Stimulated activated naive B cell treated with anti-CD40 and anti-IgM and Interleukin-4, amounts not matched to agents 10 μg/mL and 1 μg/mL and 100 μg/mL, for 72 hours (primary cell): ENCODE data around the gene SH3RF3.

Experiments
- ATAC-seq, 2 donors: fragments of 150-1000 bp; cut with Tn5 transposase; replicated peaks; 2 replicates each; pipeline ENCODE4 v1.10.0; 2021; ENCODE audit warnings: moderate library complexity in 1 of 2
- DNase-seq: peaks from one replicate; pipeline ENCODE4 v3.0.0; 2021
- H3K27ac Mint-ChIP-seq: one replicate; pipeline ENCODE4 v1.8.0; 2022; ENCODE audit warnings: mild to moderate bottlenecking, mixed read lengths
- H3K27me3 Mint-ChIP-seq, 2 donors: one replicate each; pipeline ENCODE4 v1.8.0; 2022; ENCODE audit warnings: mixed read lengths in 2 of 2
- H3K36me3 Mint-ChIP-seq, 2 donors: one replicate each; pipeline ENCODE4 v1.8.0; 2022; ENCODE audit warnings: mixed read lengths in 2 of 2, mild to moderate bottlenecking in 1 of 2
- H3K4me1 Mint-ChIP-seq, 2 donors: one replicate each; pipeline ENCODE4 v1.8.0; 2022; ENCODE audit warnings: mixed read lengths in 2 of 2, mild to moderate bottlenecking in 1 of 2
- H3K4me3 Mint-ChIP-seq, 2 donors: one replicate each; pipeline ENCODE4 v1.8.0; 2022; ENCODE audit warnings: mild to moderate bottlenecking in 2 of 2, mixed read lengths in 2 of 2, moderate library complexity in 1 of 2
- H3K9me3 Mint-ChIP-seq, 2 donors: one replicate each; pipeline ENCODE4 v1.8.0; 2022; ENCODE audit warnings: mixed read lengths in 2 of 2, mild to moderate bottlenecking in 1 of 2

Gene SH3RF3

GRCh38 chr2:109480486-109481195, 351.6 kb downstream of the SH3RF3 start:
- DNase-seq (no peak), ATAC-seq (no peak)
- Mint-ChIP-seq H3K4me3 (no peak overlapping the region), H3K36me3 (no peaks in the 10 kb centered on the region), H3K27me3 (peaks cover 11 to 12% of the 10 kb centered on the region in 2 donors), H3K9me3 (no peaks in the 10 kb centered on the region), H3K4me1 (peaks cover 10 to 12% of the 10 kb centered on the region in 2 donors), H3K27ac (no peak overlapping the region)

- Mint-ChIP-seq H3K27ac (no peak overlapping the region), H3K36me3 (no peaks in the 10 kb centered on the region), H3K4me3 (no peak overlapping the region), H3K27me3 (peaks cover 11 to 12% of the 10 kb centered on the region in 2 donors), H3K4me1 (peaks cover 10 to 12% of the 10 kb centered on the region in 2 donors), H3K9me3 (no peaks in the 10 kb centered on the region)
- DNase-seq (no peak), ATAC-seq (no peak)
These were observed 352.2 kb downstream of the SH3RF3 start for GRCh38 chr2:109481196-109481555.

- no peaks in the 10 kb centered on the region for H3K36me3 Mint-ChIP-seq
- DNase-seq (no peak), ATAC-seq (no peak)
- no peak overlapping the region for H3K27ac Mint-ChIP-seq
- no peak overlapping the region for H3K4me3 Mint-ChIP-seq
- H3K4me1 Mint-ChIP-seq = peaks cover 10 to 12% of the 10 kb centered on the region in 2 donors
- no peaks in the 10 kb centered on the region for H3K9me3 Mint-ChIP-seq
- H3K27me3 Mint-ChIP-seq = peaks cover 11 to 12% of the 10 kb centered on the region in 2 donors
These were observed 352.6 kb downstream of the SH3RF3 start for GRCh38 chr2:109481599-109481998.

DNA sequence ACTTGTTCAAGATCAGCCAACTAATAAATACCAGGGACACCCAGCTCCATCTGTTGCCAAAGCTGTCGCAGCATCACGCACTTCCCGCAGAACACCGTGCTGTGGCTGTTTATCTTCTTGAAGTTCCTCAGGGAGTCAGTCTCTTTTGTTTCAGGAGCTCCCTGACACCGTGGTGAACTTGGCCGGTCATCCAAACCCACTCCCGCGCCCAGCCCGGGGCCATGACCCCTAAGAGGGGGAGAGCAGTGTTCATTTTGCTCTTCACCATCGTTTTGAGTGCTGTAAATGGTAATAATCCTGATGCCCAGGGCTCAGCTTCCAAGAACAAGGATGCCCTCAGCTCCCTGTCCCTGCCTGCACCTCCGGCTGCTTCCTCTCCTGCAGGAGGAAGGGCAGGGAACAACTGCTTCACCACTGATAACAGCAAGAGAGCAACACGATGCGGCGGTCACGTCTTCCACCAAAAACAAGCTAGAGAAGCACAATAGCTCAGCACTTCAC, 353.4 kb downstream of the SH3RF3 start:
- Mint-ChIP-seq H3K27me3 (peaks cover 11 to 12% of the 10 kb centered on the region in 2 donors), H3K36me3 (no peaks in the 10 kb centered on the region), H3K27ac (no peak overlapping the region), H3K4me3 (no peak overlapping the region), H3K9me3 (no peaks in the 10 kb centered on the region), H3K4me1 (peaks cover 10 to 12% of the 10 kb centered on the region in 2 donors)
- ATAC-seq = no peak
- no peak for DNase-seq

DNA sequence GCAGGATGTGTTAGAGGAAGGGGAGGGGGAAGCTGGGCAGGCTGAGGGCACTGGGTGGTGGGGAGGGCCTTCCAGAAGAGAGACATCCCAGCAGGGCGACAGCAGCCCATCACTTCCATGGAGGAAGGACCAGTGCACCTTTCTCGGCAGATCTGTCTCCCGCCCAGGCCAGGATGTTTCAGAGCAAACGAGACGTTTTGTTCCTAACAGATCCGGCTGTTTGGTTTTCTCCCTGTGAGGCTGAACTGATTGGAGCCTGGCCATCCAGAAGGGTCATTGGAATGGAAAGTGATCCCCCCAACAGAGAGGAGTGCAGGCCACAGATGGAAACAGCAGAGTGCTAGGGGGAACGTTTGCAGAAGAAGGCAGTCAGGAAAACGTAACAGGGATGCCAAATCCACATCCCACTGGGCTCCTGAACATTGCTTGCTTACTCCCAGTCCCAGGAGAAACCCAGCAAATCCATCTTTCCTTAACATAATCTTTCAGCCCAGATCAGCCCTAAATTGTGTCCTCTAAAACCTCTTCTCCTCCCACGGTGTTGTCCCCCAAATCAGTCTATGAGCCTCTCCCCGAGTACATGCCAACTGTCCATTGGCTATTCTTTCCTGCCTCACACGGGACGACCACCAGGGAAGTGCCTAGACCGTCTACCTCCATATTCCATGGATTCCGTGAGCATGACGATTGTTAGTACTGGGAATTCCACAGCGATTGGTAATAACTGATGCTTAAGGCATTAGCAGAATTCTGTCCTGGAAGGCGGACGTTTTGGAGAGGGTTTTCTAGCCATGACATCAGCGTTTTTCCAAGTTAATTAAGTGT, 357.9 kb downstream of the SH3RF3 start:
- H3K4me1 Mint-ChIP-seq = no peaks in the 10 kb centered on the region
- no peak overlapping the region for H3K4me3 Mint-ChIP-seq
- ATAC-seq = no peak
- no peak for DNase-seq
- no peaks in the 10 kb centered on the region for H3K9me3 Mint-ChIP-seq
- peaks cover 4 to 11% of the 10 kb centered on the region in 2 donors for H3K27me3 Mint-ChIP-seq
- H3K36me3 Mint-ChIP-seq = no peaks in the 10 kb centered on the region
- no peak overlapping the region for H3K27ac Mint-ChIP-seq

- ATAC-seq = no peak
- H3K4me1 Mint-ChIP-seq = no peaks in the 10 kb centered on the region
- peaks cover 4 to 10% of the 10 kb centered on the region in 2 donors for H3K27me3 Mint-ChIP-seq
- no peaks in the 10 kb centered on the region for H3K36me3 Mint-ChIP-seq
- no peaks in the 10 kb centered on the region for H3K9me3 Mint-ChIP-seq
- H3K27ac Mint-ChIP-seq = no peak overlapping the region
- DNase-seq = no peak
- no peak overlapping the region for H3K4me3 Mint-ChIP-seq
These were observed 358.5 kb downstream of the SH3RF3 start for GRCh38 chr2:109487536-109487869.

DNA sequence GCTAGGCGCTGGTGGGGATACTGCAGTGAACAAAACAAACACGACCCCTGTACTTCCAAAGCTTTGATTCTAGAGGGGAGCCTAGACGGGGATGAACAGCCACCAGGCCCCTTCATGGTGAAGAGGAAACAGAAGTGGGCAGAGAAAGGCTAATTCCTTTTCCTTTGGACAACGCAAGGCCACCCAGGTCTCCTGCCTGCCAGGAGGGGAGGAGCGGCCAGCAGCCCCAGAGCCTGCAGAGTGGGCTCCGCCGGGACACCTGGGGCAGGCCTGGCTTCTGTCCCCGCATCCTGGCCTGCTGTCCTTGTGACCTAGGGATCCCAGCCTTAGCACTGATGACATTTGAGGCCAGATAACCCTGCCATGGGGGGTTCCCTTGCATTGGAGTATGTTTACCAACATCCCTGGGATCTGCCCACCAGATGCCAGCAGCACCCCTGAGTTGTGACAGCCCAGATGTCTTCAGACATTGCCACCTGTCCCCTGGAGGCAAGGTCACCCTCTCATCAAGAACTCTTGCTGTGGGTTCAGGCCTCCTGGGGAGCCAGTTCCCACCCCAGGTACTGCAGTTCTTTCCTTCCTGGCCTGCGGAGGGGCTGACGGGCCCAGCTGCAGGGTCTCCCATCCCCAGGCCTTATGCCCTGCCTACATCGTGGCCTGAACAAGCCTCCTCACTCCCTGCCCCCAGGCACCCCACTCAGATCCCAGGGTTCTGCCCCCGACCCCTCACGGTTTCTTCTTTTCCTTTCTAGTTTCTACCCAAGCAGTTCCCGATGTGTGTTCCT, 359.1 kb downstream of the SH3RF3 start:
- no peak for ATAC-seq

GRCh38 chr2:109489296-109489695, 360.3 kb downstream of the SH3RF3 start:
- no peak for DNase-seq
- H3K27ac Mint-ChIP-seq = no peak overlapping the region
- H3K36me3 Mint-ChIP-seq = no peaks in the 10 kb centered on the region
- H3K4me1 Mint-ChIP-seq = no peaks in the 10 kb centered on the region
- H3K9me3 Mint-ChIP-seq = no peaks in the 10 kb centered on the region
- no peak for ATAC-seq
- no peak overlapping the region for H3K4me3 Mint-ChIP-seq
- peaks cover 0 to 2% of the 10 kb centered on the region in 2 donors for H3K27me3 Mint-ChIP-seq

More for the DNA sequence above, 359.1 kb downstream of the SH3RF3 start:
- Mint-ChIP-seq H3K27me3 (peaks cover 4% of the 10 kb centered on the region in 2 donors), H3K36me3 (no peaks in the 10 kb centered on the region), H3K27ac (no peak overlapping the region), H3K9me3 (no peaks in the 10 kb centered on the region), H3K4me3 (no peak overlapping the region), H3K4me1 (no peaks in the 10 kb centered on the region)
- DNase-seq = no peak

DNA sequence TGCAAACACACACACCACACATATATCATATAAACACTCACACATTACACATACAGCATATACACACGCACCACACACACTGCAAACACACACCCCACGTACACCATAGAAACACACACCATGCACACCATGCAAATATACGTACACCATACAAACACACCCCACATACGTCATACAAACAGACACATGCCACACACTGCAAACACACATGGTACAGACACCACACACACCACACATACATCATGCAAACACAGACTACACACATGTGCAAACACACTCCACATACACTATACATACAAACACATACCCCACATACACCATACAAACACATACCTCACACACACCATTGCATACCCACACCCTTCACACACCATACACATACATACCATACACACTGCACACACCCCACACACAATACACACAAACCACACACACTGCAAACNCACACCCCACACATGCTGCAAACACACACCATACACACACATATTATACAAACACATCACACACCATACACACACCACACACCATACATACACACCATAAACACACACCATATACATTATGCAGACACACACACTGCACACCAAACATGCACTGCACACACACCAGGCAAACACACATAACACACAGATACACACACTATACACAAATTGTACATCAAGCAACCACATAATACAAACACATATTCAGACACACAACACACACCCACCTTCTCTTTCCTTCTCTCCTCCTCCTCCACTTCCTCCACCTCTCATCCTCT, 364.4 kb downstream of the SH3RF3 start:
- Mint-ChIP-seq H3K27me3 (no peaks in the 10 kb centered on the region), H3K4me1 (no peaks in the 10 kb centered on the region), H3K27ac (no peak overlapping the region), H3K4me3 (no peak overlapping the region), H3K36me3 (no peaks in the 10 kb centered on the region), H3K9me3 (no peaks in the 10 kb centered on the region)
- ATAC-seq = no peak
- no peak for DNase-seq

DNA sequence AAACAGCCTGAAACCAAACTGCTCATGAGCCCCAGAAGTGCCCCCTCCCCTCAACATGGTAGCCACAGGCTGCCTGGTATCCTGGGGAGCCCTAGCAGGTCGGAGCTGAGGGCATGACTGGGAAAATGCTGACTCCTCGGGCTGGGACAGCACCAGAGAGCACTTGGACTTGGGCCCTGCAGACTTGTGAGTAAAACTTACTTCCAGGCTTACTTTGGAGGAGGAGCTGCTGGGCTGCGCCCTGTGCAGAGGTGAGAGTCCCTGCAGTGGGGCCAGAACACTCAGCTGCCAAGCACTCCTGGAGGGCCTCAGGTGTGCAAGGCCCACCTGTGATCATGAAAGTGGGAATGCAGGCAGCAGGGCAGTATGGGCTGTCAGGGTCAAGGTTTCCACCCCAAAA, 365.3 kb downstream of the SH3RF3 start:
- ATAC-seq = no peak
- H3K27ac Mint-ChIP-seq = no peak overlapping the region

DNA sequence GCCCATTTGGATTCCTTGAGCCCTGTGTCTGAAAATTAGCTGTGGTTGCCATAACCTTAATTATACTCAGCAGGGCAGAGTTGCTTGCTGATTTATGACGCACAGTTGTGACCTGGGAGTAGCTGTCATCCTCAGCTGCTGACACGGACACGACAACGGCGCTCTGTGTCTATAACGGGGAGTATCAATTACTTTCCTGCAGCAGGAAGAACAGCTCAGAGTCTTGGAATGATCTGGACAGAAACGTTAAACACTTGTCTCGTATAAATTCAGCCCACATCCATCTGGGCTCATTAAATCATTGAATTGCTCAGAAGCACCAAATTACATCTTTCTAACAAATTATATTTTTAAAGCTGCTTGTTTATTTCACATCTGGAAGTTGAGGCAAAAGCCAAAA, 368.5 kb downstream of the SH3RF3 start:
- DNase-seq (no peak), ATAC-seq (no peak)
- Mint-ChIP-seq H3K36me3 (no peaks in the 10 kb centered on the region), H3K27me3 (no peaks in the 10 kb centered on the region), H3K4me3 (no peak overlapping the region), H3K27ac (no peak overlapping the region), H3K9me3 (no peaks in the 10 kb centered on the region), H3K4me1 (peaks cover 2 to 8% of the 10 kb centered on the region in 2 donors)

More for the DNA sequence above, 365.3 kb downstream of the SH3RF3 start:
- DNase-seq = no peak
- no peak overlapping the region for H3K4me3 Mint-ChIP-seq
- H3K27me3 Mint-ChIP-seq = no peaks in the 10 kb centered on the region
- no peaks in the 10 kb centered on the region for H3K9me3 Mint-ChIP-seq
- no peaks in the 10 kb centered on the region for H3K36me3 Mint-ChIP-seq
- peaks cover 0 to 1% of the 10 kb centered on the region in 2 donors for H3K4me1 Mint-ChIP-seq

DNA sequence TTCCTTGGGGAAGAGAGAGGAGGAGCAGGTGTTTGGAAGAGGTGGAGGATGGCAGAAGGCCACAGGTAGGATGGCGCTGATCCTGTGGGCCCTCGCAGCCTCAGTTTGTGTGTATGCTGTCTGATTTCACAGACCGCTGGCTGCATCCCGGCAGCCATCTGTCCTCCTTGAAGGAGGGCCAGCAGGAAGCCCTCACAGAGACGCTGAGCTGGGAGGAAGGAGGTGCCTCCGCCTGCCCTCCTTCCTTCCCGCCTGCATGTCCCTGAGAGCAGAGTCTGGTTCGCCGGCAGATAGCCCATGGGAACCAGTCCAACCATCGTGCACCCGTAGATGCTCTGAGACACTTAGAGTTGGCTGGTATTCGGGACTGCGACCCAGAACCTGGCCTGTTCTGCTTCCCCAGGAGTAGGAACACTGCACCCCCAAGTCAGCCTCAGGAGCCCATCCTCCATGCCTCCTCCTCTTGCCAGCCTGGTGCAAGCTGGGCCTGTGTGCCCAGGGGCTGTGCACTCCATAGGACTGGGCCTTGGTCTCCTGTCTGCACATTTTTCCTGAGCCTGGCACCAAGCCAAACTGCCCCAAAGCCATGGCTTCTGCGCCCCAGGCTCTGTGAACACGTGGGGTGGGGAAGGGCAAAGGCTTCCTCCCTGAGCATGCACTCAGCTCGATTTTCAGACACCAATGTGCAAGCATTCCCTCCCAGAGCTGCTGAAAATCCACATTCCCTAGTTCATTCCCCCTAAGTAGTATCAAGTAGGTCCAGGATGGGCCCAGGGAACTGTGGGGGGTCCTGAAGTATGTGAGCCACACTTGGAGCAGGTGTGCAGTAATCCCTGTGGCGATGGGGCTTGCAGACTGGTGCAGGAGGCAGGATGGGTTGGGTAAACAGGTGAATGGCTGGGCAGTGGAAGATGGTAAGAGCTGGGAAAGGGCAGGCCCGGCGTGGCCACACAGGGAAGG, 369.2 kb downstream of the SH3RF3 start:
- no peak for ATAC-seq
- Mint-ChIP-seq H3K9me3 (no peaks in the 10 kb centered on the region), H3K4me3 (no peak overlapping the region), H3K4me1 (peaks cover 2 to 8% of the 10 kb centered on the region in 2 donors), H3K36me3 (no peaks in the 10 kb centered on the region), H3K27ac (no peak overlapping the region), H3K27me3 (no peaks in the 10 kb centered on the region)
- DNase-seq = no peak

DNA sequence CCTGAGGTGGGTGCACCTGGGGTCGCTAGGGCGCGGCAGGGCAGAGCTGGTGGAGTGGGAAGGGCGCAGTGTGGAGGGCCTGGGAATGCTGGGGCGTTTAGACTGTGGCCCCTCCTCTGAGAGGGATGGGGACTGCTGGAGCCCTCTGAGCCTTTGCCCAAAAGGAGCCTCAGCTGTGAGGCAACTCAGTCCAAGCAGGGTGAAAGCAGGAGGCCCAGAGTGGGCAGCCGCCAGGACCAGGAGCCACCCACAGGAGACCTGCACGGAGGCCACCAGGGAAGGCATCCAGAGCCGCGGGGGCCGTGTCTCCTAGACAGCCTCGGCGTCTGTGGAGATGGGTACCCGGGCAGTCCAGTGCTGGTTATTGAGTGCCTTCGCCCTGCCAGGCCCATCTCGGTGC, 369.9 kb downstream of the SH3RF3 start:
- no peak for ATAC-seq
- H3K9me3 Mint-ChIP-seq = no peaks in the 10 kb centered on the region
- DNase-seq = no peak
- H3K4me1 Mint-ChIP-seq = peaks cover 2 to 8% of the 10 kb centered on the region in 2 donors
- H3K27ac Mint-ChIP-seq = no peak overlapping the region
- H3K27me3 Mint-ChIP-seq = no peaks in the 10 kb centered on the region
- no peaks in the 10 kb centered on the region for H3K36me3 Mint-ChIP-seq
- H3K4me3 Mint-ChIP-seq = no peak overlapping the region
